GM18507 (cell line): Measurements from ENCODE around the gene VCPKMT.
"Not testable (repeated sequence)": the region's sequence is repeated elsewhere in the genome, so short reads cannot be mapped to it uniquely, and the experiment has no call there.

Source experiments
- DNase-seq: peaks from one replicate; pipeline ENCODE4 v3.0.0; 2011; ENCODE audit warnings: low read depth; ENCODE audit not compliant: insufficient read length; ENCODE audit errors: extremely low spot score
- FAIRE-seq: peaks from 2 replicates; lab custom pipeline; 2011; peaks lifted over from hg19 to GRCh38; lab: Jason Lieb, UNC

The VCPKMT gene

GRCh38 chr14:50094056-50094755 lies 22.2 kb downstream of the VCPKMT start:
- DNase-seq, result no peak
- FAIRE-seq, result no peak

- no peak for FAIRE-seq
- no peak for DNase-seq
Observed at GRCh38 chr14:50093496-50093895, 22.9 kb downstream of the VCPKMT start.

- FAIRE-seq (no peak), DNase-seq (no peak)
Observed at GRCh38 chr14:50092006-50092555, 24.3 kb downstream of the VCPKMT start.

- FAIRE-seq, result no peak
- no peak for DNase-seq
Observed at GRCh38 chr14:50091240-50091913, 25.0 kb downstream of the VCPKMT start.

- DNase-seq, result no peak
- FAIRE-seq, result no peak
Observed at GRCh38 chr14:50089208-50089607, 27.2 kb downstream of the VCPKMT start.

GRCh38 chr14:50088731-50089130 lies 27.6 kb downstream of the VCPKMT start:
- FAIRE-seq (no peak), DNase-seq (no peak)

- no peak for DNase-seq
- FAIRE-seq, result no peak
Observed at GRCh38 chr14:50088117-50088515, 28.3 kb downstream of the VCPKMT start.

- peak; percentile 85 for FAIRE-seq
- no peak for DNase-seq
Observed at GRCh38 chr14:50087341-50088116, 28.8 kb downstream of the VCPKMT start.

GRCh38 chr14:50086321-50086711 lies 30.1 kb downstream of the VCPKMT start:
- FAIRE-seq (no peak), DNase-seq (no peak)

- peak; percentile 97 for FAIRE-seq
- no peak for DNase-seq
Observed at GRCh38 chr14:50085570-50086320, 30.6 kb downstream of the VCPKMT start.

GRCh38 chr14:50084666-50085065 lies 31.7 kb downstream of the VCPKMT start:
- FAIRE-seq (no peak), DNase-seq (no peak)

- no peak for FAIRE-seq
- no peak for DNase-seq
Observed at GRCh38 chr14:50083467-50084337, 32.7 kb downstream of the VCPKMT start.

- FAIRE-seq (peak; percentile 98), DNase-seq (no peak)
Observed at GRCh38 chr14:50082784-50083466, 33.4 kb downstream of the VCPKMT start.

GRCh38 chr14:50082308-50082742 lies 34.0 kb downstream of the VCPKMT start:
- peak; percentile 72 for FAIRE-seq
- DNase-seq, result no peak

- FAIRE-seq, DNase-seq: not testable (repeated sequence)
Observed at GRCh38 chr14:50079103-50079502, 37.3 kb downstream of the VCPKMT start.

GRCh38 chr14:50073663-50074062 lies 42.7 kb downstream of the VCPKMT start:
- not testable (repeated sequence) for DNase-seq, FAIRE-seq

GRCh38 chr14:50072395-50072794 lies 44.0 kb downstream of the VCPKMT start:
- FAIRE-seq, result no peak
- no peak for DNase-seq
